Stimulated activated CD8-positive, alpha-beta memory T cell treated with anti-CD3 and anti-CD28 coated beads, Interleukin-4, amount 100 ng/mL, for 24 hours (primary cell): Measurements from ENCODE around the gene CROCC2.

Experiments
- DNase-seq: peaks from one replicate; pipeline ENCODE4 v3.0.0-alpha.2; 2020; ENCODE audit warnings: low read depth

Gene CROCC2

DNA sequence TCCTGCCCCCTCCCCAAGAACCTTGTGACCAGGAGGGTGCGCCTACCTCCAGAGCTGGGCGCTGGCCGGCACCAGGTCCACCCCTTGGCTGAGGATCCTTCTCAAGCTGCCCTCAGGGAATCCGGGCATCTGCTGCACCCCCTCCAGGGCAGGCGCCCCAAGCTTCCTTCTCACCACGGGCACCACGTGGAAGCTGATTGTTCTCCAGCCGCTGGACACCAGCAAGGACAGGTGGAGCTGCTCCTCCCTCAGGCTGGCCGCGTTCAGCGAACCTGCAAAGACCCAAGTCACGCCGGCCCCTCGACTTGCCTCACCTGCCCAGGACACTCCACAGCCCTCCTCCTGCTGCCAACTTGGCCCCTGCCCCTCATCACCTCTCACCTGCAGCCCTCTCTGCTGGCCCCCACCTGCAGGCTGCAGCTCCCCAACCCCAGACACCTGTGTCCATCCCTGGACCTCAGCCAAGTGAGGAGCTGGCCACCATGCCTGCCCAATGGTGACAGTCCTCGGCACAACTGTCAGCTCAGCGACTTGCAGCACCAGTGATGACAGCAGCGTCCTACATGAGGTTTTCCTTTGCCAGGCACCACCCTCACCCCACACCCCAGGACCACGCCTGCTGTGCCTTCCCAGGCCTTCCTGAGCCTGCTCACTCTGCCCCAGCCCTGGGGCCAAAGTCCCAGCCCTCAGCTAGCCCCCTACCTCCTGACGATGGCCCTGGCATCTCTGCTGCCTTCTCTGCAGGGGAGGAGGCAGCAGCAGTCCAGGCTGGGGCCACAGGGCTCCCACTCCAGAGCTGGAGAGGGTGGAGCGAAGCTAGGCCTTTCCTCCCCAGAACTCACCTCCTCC, 14.4 kb upstream of the CROCC2 start:
- DNase-seq: no peak

GRCh38 chr2:240892356-240892755, 13.8 kb upstream of the CROCC2 start:
- DNase-seq: no peak

GRCh38 chr2:240892925-240893324, 13.2 kb upstream of the CROCC2 start:
- no peak for DNase-seq

GRCh38 chr2:240893363-240893844, 12.7 kb upstream of the CROCC2 start:
- no peak for DNase-seq

DNA sequence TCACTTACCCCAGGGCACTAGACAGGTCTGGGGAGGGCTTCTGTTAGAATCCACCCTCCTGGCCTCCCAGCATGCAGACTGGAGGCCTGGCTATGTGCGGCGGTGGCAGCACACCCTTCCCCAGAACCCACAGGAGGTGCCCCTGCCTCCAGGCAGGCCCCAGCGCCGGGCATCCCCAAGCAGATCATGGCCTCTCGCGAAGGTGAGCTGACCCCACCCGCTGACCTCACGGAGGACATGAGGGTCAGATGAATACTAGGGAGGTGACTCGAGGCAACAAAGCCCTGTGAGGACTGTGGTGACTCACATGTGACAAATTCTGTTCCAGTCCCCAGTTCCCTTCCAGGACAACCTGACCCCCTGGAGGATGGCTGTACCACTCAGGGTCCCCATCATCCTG, 12.1 kb upstream of the CROCC2 start:
- DNase-seq: no peak

DNA sequence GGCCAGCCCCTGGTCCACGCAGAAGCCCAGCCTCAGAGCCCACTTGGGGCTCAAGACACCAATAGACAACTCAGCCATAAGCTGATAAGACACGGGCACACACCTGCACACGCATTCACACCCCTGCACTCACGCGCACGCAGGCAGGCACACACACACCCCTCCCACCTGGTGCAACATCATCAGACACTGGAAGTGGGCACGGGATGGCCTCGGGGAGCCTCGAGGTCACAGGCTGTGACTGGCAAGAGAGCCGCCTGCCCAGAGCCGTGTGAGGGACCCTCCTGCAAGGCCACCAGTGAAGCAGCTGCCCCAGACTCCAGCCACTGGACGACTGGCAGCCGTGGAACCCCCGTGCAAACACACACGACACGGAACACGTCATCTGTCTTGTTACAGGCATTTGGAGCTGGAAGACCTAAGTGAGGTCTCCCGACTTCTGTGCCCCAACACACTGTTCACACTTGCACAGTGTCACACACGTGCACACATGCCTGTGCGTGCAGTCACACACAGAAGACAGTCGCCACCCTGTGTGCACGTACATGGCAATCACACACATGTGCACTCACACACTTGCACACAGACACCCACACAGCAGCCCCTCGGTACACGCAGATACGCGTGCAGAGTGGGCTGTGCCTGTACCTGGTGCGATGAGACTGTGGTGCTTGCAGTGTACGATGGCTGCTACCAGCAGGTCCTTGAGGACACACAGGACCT, 11.1 kb upstream of the CROCC2 start:
- DNase-seq: no peak

GRCh38 chr2:240895656-240896388, 10.3 kb upstream of the CROCC2 start, which contains the start of gene MAB21L4:
TSS of gene MAB21L4 (minus strand) at chr2:240896156. CDS start at chr2:240895997, 159 bp downstream.
- no peak for DNase-seq

DNA sequence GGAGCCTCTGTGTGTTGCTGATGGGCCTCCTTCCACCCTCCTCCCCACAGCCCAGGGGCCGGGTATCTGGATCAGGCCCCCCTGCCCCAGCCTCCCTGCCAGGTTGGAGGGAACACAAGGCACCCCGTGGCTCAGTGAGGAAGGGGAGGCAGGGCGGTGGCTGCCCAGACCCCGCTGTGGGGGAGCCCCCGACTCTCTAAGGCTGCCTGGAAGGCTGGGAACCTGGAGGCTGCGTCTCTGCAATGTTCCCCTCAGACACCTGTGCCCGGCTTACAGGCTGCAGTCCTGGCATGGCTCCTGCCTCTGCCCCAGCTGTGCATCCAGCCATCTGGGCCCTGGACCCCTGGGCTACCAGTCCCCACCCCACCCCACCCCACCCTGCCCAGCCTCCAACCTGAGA, 9.7 kb upstream of the CROCC2 start:
- DNase-seq: no peak

GRCh38 chr2:240896871-240897692, 9.1 kb upstream of the CROCC2 start:
- DNase-seq: no peak

GRCh38 chr2:240898108-240898730, 7.9 kb upstream of the CROCC2 start:
- no peak for DNase-seq

DNA sequence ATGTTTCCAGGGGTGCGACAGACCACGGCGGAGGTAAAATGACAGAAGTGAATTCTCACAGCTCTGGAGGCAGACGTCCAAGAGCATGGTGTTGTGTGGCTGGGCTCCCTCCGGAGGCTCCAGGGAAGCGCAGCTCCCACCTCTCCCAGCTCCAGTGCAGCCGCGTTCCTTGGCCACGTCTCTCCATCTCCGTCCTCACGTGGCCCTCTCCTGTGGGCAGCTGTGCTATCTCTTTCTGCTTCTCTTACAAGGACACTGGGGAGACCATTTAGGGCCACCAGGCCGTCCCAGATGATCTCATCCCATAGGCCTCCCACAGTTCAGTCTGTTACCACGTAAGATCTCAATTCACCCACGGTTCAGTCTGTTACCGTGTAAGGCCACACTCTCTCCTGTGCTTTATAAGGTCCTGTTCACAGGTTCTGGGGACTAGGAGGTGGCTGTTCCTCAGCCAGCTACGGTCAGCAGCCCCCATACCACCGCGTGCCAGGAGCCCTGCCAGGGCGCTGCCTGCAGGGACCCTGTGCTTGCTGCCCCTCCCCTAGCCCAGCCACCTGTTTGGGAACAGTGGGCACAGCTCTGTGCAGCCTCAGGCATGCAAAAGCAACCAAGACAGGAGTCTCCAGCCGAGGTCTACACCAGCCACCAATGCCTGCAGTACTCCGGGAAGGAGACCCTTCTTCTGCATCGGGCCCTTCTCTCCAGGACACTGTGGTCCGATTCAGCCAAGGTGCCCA, 7.2 kb upstream of the CROCC2 start:
- no peak for DNase-seq

- DNase-seq: no peak
These were observed 6.7 kb upstream of the CROCC2 start for GRCh38 chr2:240899468-240899865.

DNA sequence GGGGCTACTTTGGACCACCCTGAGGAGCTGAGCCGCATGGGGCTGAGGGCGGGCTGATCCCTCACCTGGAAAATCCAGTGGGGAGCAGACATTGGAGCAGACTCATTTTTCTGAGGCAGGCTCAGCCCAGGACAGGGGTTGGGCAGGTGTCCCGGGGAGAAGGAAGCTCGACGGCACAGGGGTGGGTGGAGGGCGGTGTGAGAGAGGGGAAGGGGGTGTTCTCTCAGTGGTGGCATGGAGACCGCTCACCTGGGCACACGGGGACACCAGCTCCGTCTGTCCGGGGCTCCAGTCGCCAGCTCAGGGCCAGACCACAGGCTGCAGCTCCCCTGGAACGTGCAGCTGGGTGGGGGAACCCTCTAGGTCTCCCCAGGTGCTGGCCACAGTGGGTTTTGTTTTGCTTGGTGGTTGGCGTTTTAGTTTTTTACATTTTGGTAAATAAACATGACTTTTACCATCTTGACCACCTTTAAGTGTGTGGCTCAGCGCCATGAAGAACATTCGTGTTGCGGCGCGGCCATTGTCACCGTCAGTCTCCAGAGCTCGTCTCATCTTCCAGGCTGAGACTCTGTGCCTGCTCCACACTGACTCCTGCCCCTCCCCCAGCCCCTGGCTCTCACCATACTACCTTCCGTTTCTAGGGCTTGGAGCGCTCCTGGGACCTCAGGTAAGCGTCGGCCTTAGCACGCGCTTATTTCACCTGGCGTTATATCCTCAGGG, 5.8 kb upstream of the CROCC2 start:
- no peak for DNase-seq

DNA sequence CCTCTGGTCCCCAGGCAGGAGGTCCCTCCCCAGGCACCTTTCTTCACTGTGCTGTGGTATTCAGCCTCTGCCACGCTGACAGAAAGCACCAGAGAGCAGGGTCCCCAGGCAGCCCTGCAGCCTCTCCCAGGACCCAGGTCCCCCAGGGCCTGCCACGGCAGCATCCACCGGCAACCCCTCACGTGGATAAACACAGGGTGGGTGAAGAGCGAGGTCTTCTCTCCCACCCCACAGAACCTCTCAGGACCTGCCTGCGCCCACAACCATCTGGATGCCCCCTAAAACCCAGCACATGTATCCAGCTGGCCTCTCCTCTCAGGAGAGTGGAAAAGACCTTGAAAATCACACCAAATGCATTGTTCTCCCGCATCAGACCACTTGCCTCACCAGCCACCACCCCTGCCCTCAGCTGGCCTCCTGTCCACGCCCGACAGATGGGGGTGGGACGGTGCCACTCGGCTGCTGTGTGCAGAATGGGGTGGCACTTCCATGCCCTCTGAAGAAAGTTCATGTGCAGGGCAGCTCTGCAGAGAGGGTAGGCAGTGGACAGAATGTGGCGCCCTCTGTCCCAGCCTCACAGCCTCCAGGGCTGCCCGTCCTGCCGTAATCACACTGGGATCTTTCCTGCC, 4.0 kb upstream of the CROCC2 start:
- no peak for DNase-seq

- DNase-seq: no peak
These were observed 3.5 kb upstream of the CROCC2 start for GRCh38 chr2:240902615-240903041.

DNA sequence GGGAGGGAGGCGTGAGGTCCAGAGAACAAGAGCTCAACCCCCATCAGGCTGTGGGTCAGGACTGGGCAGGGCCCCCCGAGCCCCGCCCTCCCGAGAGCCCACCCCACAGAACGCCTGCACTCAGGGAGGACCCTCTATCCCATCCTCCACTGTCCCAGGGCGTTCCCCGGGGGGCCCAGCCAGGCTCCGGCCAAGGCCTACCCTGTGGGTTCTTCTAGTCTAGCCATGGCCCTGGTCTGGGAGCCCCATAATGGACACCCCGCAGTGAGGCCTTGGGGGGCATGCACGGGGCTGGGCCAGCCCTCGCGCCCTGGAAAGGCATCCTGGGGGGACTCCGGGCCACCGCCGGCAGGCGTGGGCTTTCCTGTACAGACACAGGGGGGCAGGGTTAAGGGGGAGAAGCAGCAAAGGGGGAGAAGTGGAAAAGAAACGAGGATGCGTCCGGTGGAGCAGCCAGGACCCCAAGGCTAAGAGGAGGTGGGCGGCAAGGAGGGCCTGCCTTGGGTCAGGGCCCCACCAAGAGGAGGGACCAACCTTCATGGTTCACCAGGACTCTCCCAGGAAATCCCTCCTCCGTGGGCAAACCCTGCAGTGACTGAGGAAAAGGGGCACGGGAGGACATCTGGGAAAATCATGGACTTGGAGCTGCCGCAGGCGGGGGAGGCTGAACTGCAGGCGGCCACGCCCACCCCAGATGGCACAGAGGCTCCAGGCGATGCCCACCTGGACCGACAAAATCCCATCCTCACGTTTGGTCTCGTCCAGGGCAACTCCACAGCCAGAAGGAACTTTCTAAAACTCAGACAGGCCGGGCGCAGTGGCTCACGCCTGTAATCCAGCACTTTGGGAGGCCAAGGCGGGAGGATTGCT, 2.7 kb upstream of the CROCC2 start:
- DNase-seq: no peak

- DNase-seq: no peak
These were observed 1.6 kb upstream of the CROCC2 start for GRCh38 chr2:240904216-240905175.
